Right atrium auricular region (tissue), 2 donors: ENCODE data around the gene ACYP1. TPM values are rescaled to one million over a fixed set of nuclear protein-coding genes. Genes with fewer than 3 reads are reported as not detected.

ENCODE experiments used
- DNase-seq: peaks from one replicate; pipeline ENCODE4 v3.0.0-alpha.2; 2019; ENCODE audit warnings: low spot score
- H3K27ac ChIP-seq, 2 donors: fragments of 200-600 bp; sonication (generic); 1 replicate in 1 of 2; 2 replicates in 1 of 2; pipeline ENCODE4 v1.5.1; 2016 to 2019
- H3K27me3 ChIP-seq, 2 donors: fragments of 200-600 bp; sonication (generic); one replicate each; pipeline versions ENCODE4 v1.5.1 to v1.6.0; 2017 to 2019
- H3K36me3 ChIP-seq: fragments of 200-600 bp; sonication (generic); one replicate; pipeline ENCODE4 v1.5.1; 2016
- H3K4me1 ChIP-seq, 2 donors: fragments of 200-600 bp; sonication (generic); one replicate each; pipeline versions ENCODE4 v1.5.1 to v1.6.0; 2017 to 2019
- H3K4me3 ChIP-seq, 2 donors: fragments of 200-600 bp; sonication (generic); 1 replicate in 1 of 2; 2 replicates in 1 of 2; pipeline ENCODE4 v1.5.1; 2017 to 2019; ENCODE audit warnings: mild to moderate bottlenecking in 1 of 2, moderate library complexity in 1 of 2
- H3K9me3 ChIP-seq, 2 donors: fragments of 200-600 bp; sonication (generic); one replicate each; pipeline ENCODE4 v1.5.1; 2019
- total RNA-seq, 2 donors: library from RNA; depleted of rRNA; stranded (reverse); fragments of >200 nt; gene quantifications; one replicate each; pipeline ENCODE4 v1.1.0, GENCODE V29; 2016
- TF ChIP-seq, protein P1 (sequence below), 2 donors: fragments of 200-600 bp; sonication (generic); IDR thresholded peaks; one replicate each; pipeline ENCODE4 v1.5.1; 2019; ENCODE audit warnings: antibody characterized with exemption in 2 of 2

Gene ACYP1
- total RNA-seq, 2 donors from 2014 or later = 11.0 to 19.5 TPM

DNA sequence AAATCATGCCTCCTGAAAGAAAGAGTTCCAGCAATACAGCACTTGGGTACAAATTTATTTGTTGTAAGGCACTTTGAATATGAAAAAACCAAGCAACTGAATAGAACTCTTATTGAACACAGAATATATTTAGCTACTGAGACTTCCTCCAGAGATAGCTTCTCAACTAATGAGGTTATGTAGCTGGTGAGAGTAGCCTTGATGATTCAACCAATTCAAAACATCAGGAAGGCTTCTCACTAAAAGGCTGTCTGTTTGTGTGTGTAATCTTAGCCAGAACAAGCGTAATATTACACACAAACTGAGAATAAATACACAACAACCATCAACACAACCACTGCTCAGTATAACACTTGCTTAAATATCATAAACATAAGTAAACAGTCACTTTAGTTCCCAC is 40.7 kb downstream of the ACYP1 start:
- Histone ChIP-seq H3K9me3 (no peaks in the 10 kb centered on the region), H3K27me3 (no peaks in the 10 kb centered on the region), H3K4me3 (no peak overlapping the region), H3K27ac (peak overlapping the region in 1 of 2 donors; percentile 36), H3K4me1 (peaks cover 0 to 8% of the 10 kb centered on the region in 2 donors), H3K36me3 (peaks cover 25% of the 10 kb centered on the region)
- TF ChIP-seq, protein P1, sequence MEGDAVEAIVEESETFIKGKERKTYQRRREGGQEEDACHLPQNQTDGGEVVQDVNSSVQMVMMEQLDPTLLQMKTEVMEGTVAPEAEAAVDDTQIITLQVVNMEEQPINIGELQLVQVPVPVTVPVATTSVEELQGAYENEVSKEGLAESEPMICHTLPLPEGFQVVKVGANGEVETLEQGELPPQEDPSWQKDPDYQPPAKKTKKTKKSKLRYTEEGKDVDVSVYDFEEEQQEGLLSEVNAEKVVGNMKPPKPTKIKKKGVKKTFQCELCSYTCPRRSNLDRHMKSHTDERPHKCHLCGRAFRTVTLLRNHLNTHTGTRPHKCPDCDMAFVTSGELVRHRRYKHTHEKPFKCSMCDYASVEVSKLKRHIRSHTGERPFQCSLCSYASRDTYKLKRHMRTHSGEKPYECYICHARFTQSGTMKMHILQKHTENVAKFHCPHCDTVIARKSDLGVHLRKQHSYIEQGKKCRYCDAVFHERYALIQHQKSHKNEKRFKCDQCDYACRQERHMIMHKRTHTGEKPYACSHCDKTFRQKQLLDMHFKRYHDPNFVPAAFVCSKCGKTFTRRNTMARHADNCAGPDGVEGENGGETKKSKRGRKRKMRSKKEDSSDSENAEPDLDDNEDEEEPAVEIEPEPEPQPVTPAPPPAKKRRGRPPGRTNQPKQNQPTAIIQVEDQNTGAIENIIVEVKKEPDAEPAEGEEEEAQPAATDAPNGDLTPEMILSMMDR (IDR thresholded peaks at IDR 0.05) = no peak
- no peak for DNase-seq

DNA sequence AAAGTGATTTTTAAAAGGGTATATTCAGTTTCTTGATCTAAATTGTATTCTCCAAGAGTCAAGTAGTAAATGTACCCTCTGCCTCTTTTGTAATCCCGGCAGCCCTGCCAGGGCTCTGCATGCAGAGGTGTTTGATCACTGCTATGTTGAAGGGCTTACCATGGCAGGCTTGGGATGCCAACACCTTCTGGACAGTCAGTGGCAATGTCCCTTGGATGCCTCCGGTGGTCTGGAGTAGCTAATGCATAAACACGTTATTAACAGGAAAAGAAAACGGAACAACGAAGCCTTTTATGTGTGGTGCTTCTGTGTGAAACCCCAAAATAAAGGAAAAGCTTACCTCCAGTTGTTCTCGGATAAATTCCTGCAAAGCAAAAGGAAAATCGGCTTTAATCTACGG is 41.2 kb downstream of the ACYP1 start:
- Histone ChIP-seq H3K27me3 (no peaks in the 10 kb centered on the region), H3K36me3 (peaks cover 29% of the 10 kb centered on the region), H3K9me3 (no peaks in the 10 kb centered on the region), H3K4me1 (peaks cover 0 to 8% of the 10 kb centered on the region in 2 donors), H3K27ac (peak overlapping the region in 1 of 2 donors; percentile 36), H3K4me3 (no peak overlapping the region)
- TF ChIP-seq, protein P1 (IDR thresholded peaks at IDR 0.05) = peak; percentile 20 to 44
- DNase-seq = no peak

DNA sequence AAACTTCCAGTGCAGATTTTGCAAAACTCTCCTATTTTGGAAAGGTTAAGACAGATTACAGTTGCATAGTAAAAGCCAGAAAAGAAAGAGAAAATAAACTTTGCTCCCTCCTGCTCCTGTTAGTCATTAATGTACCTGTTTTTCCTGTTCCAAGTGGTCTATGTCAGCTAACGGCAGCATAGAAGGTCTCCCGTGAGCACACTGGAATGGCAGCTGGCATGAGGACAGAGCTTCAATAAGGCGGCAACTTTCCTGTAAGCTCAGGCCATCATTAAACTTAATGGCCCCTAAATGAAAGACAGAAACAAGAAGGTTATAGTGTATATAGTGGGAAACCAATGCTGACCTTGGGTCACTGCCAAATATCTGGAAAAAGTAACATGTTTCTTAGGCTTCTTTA is 45.1 kb downstream of the ACYP1 start:
- Histone ChIP-seq H3K27ac (no peak overlapping the region), H3K4me3 (no peak overlapping the region), H3K36me3 (peaks cover 60% of the 10 kb centered on the region), H3K4me1 (peaks cover 0 to 15% of the 10 kb centered on the region in 2 donors), H3K9me3 (no peaks in the 10 kb centered on the region), H3K27me3 (no peaks in the 10 kb centered on the region)
- no peak for DNase-seq
- TF ChIP-seq, protein P1 (IDR thresholded peaks at IDR 0.05) = no peak

DNA sequence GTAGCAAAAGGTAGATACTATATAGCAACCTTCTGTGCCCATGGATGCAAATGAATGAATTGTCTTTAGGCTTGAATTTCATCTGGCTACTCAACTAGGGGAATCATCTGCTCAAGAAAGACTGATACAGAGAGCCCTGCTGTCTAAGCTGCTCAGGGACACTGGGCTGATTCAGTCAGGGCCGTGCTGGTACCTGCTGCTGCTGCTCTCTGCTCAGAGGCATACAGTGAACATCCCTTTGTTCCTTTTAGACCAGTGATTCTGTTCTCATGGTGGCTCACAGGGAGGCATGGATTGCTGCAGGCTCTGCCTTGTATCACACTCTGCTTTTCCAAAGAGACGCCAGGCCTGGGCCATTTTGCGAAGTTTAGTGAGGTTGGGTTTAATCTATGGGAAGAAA is 47.0 kb downstream of the ACYP1 start:
- no peak overlapping the region for H3K27ac ChIP-seq

DNA sequence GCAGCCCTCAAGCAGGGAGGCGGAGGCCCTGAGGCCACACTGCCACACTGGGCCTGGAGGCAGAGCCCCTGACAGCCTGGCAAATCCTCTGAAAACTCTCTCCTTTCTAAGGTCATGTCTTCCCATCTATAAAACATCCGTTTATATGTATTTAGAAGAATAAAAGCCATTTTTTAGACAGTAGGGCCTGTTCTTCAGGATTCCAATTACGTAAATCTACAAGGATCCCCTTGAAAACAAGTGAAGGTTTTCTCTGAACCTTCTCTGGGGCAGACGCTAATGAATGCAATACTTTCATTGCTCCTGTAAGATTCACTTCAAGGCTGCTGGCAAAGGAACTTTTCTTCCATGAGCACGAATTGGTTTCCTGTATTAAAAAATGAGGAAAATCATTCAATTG is 48.3 kb downstream of the ACYP1 start:
- peaks cover 60% of the 10 kb centered on the region for H3K36me3 ChIP-seq
- TF ChIP-seq, protein P1 (IDR thresholded peaks at IDR 0.05) = no peak
- no peak overlapping the region for H3K4me3 ChIP-seq
- H3K4me1 ChIP-seq = peaks cover 0 to 33% of the 10 kb centered on the region in 2 donors
- no peak overlapping the region for H3K27ac ChIP-seq
- no peaks in the 10 kb centered on the region for H3K9me3 ChIP-seq
- no peak for DNase-seq
- no peaks in the 10 kb centered on the region for H3K27me3 ChIP-seq

More for the DNA sequence above, 47.0 kb downstream of the ACYP1 start:
- peaks cover 0 to 25% of the 10 kb centered on the region in 2 donors for H3K4me1 ChIP-seq
- H3K27me3 ChIP-seq = no peaks in the 10 kb centered on the region
- H3K4me3 ChIP-seq = no peak overlapping the region
- H3K9me3 ChIP-seq = no peaks in the 10 kb centered on the region
- peaks cover 60% of the 10 kb centered on the region for H3K36me3 ChIP-seq
- TF ChIP-seq, protein P1 (IDR thresholded peaks at IDR 0.05) = no peak
- DNase-seq = no peak

DNA sequence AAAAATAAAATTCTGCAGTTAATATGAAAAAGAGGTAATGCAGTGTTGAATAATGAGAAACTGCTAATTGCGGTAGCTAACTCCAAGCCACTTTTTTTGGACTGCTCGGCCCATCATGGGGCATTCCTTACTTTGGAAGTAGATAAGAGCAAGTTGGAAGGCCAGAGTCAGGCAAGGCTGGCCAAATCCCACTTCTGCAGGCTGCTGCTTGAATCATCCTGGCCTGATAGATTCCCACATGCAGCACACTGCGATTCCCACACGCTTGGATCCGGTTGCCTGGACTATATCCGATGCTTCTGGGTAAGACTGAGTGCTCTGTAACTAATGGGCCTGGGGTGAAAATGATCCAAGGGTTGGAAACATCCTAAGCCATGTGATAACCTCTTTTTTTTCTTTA is 50.5 kb downstream of the ACYP1 start:
- Histone ChIP-seq H3K9me3 (no peaks in the 10 kb centered on the region), H3K4me3 (no peak overlapping the region), H3K27me3 (no peaks in the 10 kb centered on the region), H3K36me3 (peaks cover 59% of the 10 kb centered on the region), H3K27ac (no peak overlapping the region), H3K4me1 (peaks cover 0 to 33% of the 10 kb centered on the region in 2 donors)
- no peak for DNase-seq
- TF ChIP-seq, protein P1 (IDR thresholded peaks at IDR 0.05) = no peak
